ENCODE data around the gene TRIM3.

TRIM3 gene

DNA sequence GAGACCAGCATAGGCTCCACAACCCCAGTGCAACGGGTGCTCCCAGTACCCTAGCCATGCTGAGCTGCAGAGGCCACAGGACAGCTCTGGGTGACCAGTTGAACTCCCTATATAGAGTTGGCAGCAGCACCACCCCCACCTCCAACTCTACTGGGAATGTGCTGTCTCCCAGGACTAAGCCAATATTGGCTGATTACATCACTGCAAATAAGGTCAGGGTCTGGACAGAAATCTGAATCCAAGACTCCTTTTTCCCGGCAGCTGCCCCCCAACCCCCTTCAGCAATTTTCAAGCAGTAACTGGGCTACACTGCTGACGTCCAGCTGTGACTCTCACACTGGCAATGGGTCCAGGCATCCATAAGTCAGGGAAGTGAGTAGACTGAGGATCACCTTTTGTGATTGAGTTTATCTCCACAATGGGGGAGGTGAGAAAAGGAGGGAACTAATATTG is 32.8 kb downstream of the TRIM3 start, which contains the start of gene HPX:
Gene HPX (minus strand): TSS at position 82 of the 453 bp plus-strand sequence. CDS start 24 bp downstream, at position 58.
- no peak for TF ChIP-seq FOXK2 (IDR thresholded peaks at IDR 0.05)
- TF ChIP-seq LEF1 (IDR thresholded peaks at IDR 0.05; ENCODE audit: borderline replicate concordance) = no peak
- no peak for TF ChIP-seq BHLHE40 (IDR thresholded peaks at IDR 0.05; ENCODE audit: borderline replicate concordance)
- TF ChIP-seq ELF4 (IDR thresholded peaks at IDR 0.05) = no peak
- TF ChIP-seq SP1 (IDR thresholded peaks at IDR 0.05) = no peak
- TF ChIP-seq HDGF (IDR thresholded peaks at IDR 0.05; ENCODE audit: borderline replicate concordance) = no peak
- TF ChIP-seq NFRKB (IDR thresholded peaks at IDR 0.05) = no peak
- TF ChIP-seq TARDBP (IDR thresholded peaks at IDR 0.05) = no peak
- no peak for TF ChIP-seq ARNT (IDR thresholded peaks at IDR 0.05)
- no peak for TF ChIP-seq SUZ12 (IDR thresholded peaks at IDR 0.05)
- no peak for TF ChIP-seq FOXM1 (IDR thresholded peaks at IDR 0.05; ENCODE audit: borderline replicate concordance)
- no peak for TF ChIP-seq L3MBTL2 (conservative IDR thresholded peaks at IDR 0.05)
- no peak for TF ChIP-seq FOXA1 (IDR thresholded peaks at IDR 0.05)
- DNase-seq (ENCODE audit: extremely low spot score) = no peak
- CTCF ChIA-PET = interaction anchor here (0.9 to 5.5 kb wide), 2 partner anchors 61 to 78 kb away, joined by 3 to 102 read pairs; no protein-coding TSS in a partner anchor
- POLR2A ChIA-PET = interaction anchor here (1.0 to 1.9 kb wide), 3 partner anchors 10 to 242 kb away, joined by 3 to 6 read pairs (median 4); partner anchors contain the start of genes APBB1 and MRPL17

DNA sequence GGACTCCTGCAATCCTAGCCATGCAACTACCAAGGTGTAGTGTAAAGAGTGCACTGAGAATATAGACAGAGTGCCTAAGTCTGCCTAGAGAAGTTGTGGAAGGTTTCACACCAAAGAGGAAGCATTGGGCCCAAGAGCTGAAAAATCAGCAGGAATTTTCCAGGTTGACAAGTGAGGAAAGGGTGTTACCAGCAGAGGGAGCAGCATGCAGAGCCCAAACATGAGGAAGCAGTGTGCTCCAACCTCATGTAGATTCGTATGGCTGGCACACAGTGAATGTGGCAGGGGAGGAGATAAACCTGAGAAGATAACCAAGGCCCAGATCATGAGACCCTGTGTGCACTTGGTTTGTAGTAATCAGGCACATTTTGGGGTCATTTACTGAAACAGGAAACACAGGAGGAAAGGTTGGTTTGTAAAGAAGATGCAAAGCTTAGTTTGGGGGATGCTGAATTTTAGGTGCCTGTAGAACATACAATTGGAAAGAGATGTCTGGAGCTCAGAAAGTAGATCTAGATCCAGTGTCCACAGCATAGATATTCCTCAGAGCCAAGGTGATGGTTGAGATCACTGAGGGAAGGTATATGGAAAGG is 34.7 kb downstream of the TRIM3 start:
- DNase-seq (ENCODE audit: extremely low spot score) = peak; percentile 65
- ChIA-PET POLR2A (interaction anchor here (1.6 to 2.4 kb wide), 2 partner anchors 20 to 42 kb away, joined by 6 to 13 read pairs; partner anchors contain the start of genes APBB1, ARFIP2 and TIMM10B), CTCF (interaction anchor here (0.6 to 3.5 kb wide), 15 partner anchors 9 to 494 kb away, joined by 3 to 30 read pairs (median 4); no protein-coding TSS in a partner anchor)
- no peak for TF ChIP-seq HDGF (IDR thresholded peaks at IDR 0.05; ENCODE audit: borderline replicate concordance)

DNA sequence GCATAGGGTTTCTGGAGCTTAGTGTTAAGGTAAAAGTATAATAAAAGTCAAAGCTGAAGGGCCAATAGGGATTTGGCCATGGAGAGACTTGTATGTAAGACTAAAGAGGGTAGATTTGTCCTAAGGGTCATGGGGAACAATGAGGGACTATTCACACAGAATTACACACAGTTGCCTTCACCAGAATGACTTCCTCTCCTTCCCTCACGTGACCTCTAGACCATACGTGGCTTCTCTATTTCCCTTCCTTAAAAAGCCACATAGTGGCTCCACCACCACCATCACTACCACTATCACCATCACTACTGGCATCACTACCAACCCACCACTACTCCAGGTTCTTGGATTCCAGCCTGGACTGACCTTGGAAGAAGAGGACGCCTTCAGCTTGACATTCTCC is 35.7 kb downstream of the TRIM3 start:
- CTCF ChIA-PET = interaction anchor here (0.7 to 3.5 kb wide), 6 partner anchors 14 to 279 kb away, joined by 3 to 30 read pairs (median 6); no protein-coding TSS in a partner anchor
- POLR2A ChIA-PET = interaction anchor here (1.6 to 2.4 kb wide), 2 partner anchors 19 to 43 kb away, joined by 6 to 13 read pairs; partner anchors contain the start of genes APBB1, ARFIP2 and TIMM10B
- TF ChIP-seq TARDBP (IDR thresholded peaks at IDR 0.05) (no peak), L3MBTL2 (conservative IDR thresholded peaks at IDR 0.05) (no peak), NFRKB (IDR thresholded peaks at IDR 0.05) (no peak), FOXK2 (IDR thresholded peaks at IDR 0.05) (no peak)
- no peak for DNase-seq (ENCODE audit: extremely low spot score)

DNA sequence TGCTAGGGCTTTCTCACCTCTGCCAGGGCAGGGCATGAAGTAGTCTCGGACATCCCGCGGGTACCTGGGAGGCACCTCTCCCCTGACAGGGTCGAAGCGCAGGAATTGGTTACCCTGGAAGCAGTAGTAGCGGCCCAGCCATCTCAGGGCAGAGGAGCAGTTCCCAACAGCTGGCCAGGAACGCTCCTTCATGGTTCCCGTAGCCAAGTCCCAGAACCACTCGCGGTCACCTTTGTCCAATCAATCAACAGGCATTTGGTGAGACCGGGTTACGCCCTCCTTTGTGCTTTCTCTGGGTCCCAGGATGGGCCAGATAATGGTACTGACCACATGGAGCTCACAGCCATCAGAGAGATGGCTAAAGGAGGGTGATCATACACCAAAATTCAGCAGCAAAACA is 36.3 kb downstream of the TRIM3 start:
- TF ChIP-seq L3MBTL2 (conservative IDR thresholded peaks at IDR 0.05) = no peak
- no peak for TF ChIP-seq SUZ12 (IDR thresholded peaks at IDR 0.05)
- TF ChIP-seq SP1 (IDR thresholded peaks at IDR 0.05) = no peak
- TF ChIP-seq NFRKB (IDR thresholded peaks at IDR 0.05) = no peak
- TF ChIP-seq FOXM1 (IDR thresholded peaks at IDR 0.05; ENCODE audit: borderline replicate concordance) = no peak
- TF ChIP-seq HDGF (IDR thresholded peaks at IDR 0.05; ENCODE audit: borderline replicate concordance) = no peak
- TF ChIP-seq LEF1 (IDR thresholded peaks at IDR 0.05; ENCODE audit: borderline replicate concordance) = no peak
- no peak for TF ChIP-seq FOXK2 (IDR thresholded peaks at IDR 0.05)
- TF ChIP-seq CTBP1 (IDR thresholded peaks at IDR 0.05; ENCODE audit: borderline replicate concordance) = no peak
- no peak for TF ChIP-seq ZNF384 (IDR thresholded peaks at IDR 0.05)
- no peak for TF ChIP-seq FOXA1 (IDR thresholded peaks at IDR 0.05)
- no peak for TF ChIP-seq ELF4 (IDR thresholded peaks at IDR 0.05)
- TF ChIP-seq, protein P1, sequence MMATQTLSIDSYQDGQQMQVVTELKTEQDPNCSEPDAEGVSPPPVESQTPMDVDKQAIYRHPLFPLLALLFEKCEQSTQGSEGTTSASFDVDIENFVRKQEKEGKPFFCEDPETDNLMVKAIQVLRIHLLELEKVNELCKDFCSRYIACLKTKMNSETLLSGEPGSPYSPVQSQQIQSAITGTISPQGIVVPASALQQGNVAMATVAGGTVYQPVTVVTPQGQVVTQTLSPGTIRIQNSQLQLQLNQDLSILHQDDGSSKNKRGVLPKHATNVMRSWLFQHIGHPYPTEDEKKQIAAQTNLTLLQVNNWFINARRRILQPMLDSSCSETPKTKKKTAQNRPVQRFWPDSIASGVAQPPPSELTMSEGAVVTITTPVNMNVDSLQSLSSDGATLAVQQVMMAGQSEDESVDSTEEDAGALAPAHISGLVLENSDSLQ (IDR thresholded peaks at IDR 0.05) = no peak
- TF ChIP-seq ARNT (IDR thresholded peaks at IDR 0.05) = no peak
- no peak for TF ChIP-seq TARDBP (IDR thresholded peaks at IDR 0.05)
- no peak for TF ChIP-seq BHLHE40 (IDR thresholded peaks at IDR 0.05; ENCODE audit: borderline replicate concordance)
- DNase-seq (ENCODE audit: extremely low spot score) = no peak
- CTCF ChIA-PET = interaction anchor here (0.7 to 3.5 kb wide), 3 partner anchors 59 to 280 kb away, joined by 3 to 30 read pairs (median 7); no protein-coding TSS in a partner anchor
- POLR2A ChIA-PET = interaction anchor here (2.4 kb wide), 1 partner anchor 18 kb away, joined by 13 read pairs; the partner anchor contains the start of gene APBB1

DNA sequence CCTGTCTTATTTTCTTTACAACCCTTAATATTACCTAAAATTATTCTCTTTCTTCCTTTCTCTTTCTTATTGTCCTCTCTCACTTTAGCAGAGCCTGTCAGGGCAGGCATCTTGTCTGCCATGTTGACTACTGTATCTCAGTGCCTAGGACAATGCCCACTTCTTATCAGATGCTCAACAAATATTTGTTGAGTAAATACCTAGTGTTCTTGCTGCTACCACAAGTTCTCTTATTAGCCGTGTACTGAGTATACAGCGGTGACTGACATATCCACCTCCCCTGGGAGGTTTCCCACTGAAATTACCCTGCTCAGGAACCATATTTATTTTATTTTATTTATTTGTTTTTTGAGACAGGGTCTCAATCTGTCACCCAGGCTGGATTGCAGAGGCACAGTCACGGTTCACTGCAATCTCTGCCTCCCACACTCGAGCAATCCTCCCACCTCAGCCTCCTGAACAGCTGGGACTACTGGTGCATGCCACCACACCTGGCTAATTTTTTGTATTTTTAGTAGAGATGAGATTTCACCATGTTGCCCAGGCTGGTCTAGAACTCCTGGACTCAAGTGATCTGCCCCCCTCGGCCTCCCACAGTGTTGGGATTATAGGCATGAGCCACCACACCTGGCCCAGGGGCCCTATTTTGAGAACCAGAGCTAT is 39.6 kb downstream of the TRIM3 start:
- POLR2A ChIA-PET = no interaction called here
- CTCF ChIA-PET = no interaction called here
- TF ChIP-seq ARNT (IDR thresholded peaks at IDR 0.05) (no peak), SP1 (IDR thresholded peaks at IDR 0.05) (no peak)

DNA sequence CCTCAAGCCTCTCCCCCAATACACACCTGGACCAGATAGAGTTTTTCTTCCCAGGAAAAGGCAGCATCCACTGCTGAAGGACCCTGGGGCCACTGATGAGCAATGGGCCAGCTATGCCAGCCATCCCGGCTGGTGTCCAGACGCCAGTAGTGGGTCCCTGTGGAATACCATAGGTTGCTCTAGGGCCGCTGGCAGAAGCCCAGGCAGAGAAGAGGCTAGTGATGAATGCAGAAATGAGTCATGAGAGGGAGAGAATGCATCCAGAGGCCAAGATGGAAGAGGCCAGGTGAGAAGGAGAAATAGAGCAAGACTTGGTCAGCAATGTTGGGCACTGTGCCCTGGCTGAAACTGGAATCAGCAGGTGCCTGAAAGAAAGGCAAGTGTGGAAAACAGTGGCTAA is 41.9 kb downstream of the TRIM3 start:
- TF ChIP-seq TARDBP (IDR thresholded peaks at IDR 0.05) (no peak), SP1 (IDR thresholded peaks at IDR 0.05) (no peak), HDGF (IDR thresholded peaks at IDR 0.05; ENCODE audit: borderline replicate concordance) (no peak), ARNT (IDR thresholded peaks at IDR 0.05) (no peak), ZNF384 (IDR thresholded peaks at IDR 0.05) (no peak), FOXK2 (IDR thresholded peaks at IDR 0.05) (no peak), SUZ12 (IDR thresholded peaks at IDR 0.05) (no peak), FOXM1 (IDR thresholded peaks at IDR 0.05; ENCODE audit: borderline replicate concordance) (no peak)
- TF ChIP-seq, protein P1 (IDR thresholded peaks at IDR 0.05) = no peak
- no peak for DNase-seq (ENCODE audit: extremely low spot score)
- ChIA-PET POLR2A (interaction anchor here (1.6 kb wide), 1 partner anchor 9 kb away, joined by 3 read pairs; the partner anchor contains the start of gene HPX), CTCF (no interaction called here)

More for the DNA sequence above, 39.6 kb downstream of the TRIM3 start:
- no peak for DNase-seq (ENCODE audit: extremely low spot score)

Measured in HEK293T (cell line).